HG03095 (cell line): ENCODE results near the gene BLTP3B.

ENCODE experiments used
- ATAC-seq: cut with Tn5 transposase; IDR thresholded peaks from one replicate; pipeline ENCODE4 v1.9.1; 2021; ENCODE audit warnings: moderate library complexity; ENCODE audit not compliant: unreplicated experiment

The BLTP3B gene

GRCh38 chr12:100120355-100120754 lies 22.3 kb downstream of the BLTP3B start:
- ATAC-seq = no peak

GRCh38 chr12:100115291-100115690 lies 27.4 kb downstream of the BLTP3B start:
- ATAC-seq = no peak

- no peak for ATAC-seq
Observed at GRCh38 chr12:100114574-100114973, 28.1 kb downstream of the BLTP3B start.

GRCh38 chr12:100110276-100110675 lies 32.4 kb downstream of the BLTP3B start:
- no peak for ATAC-seq

GRCh38 chr12:100106861-100107260 lies 35.8 kb downstream of the BLTP3B start:
- no peak for ATAC-seq

GRCh38 chr12:100105661-100106060 lies 37.0 kb downstream of the BLTP3B start:
- ATAC-seq = no peak

GRCh38 chr12:100101000-100101399 lies 41.7 kb downstream of the BLTP3B start:
- no peak for ATAC-seq
